NCI-H1930 (cell line): Measurements from ENCODE around the gene KLF13.

Experiments
- DNase-seq, 2 experiments: peaks; one replicate each; lab custom pipeline; 2025; lab: John Stamatoyannopoulos, UW

Gene KLF13

GRCh38 chr15:31381801-31382712, 55.4 kb downstream of the KLF13 start:
- DNase-seq: no peak

GRCh38 chr15:31382713-31383045, 56.0 kb downstream of the KLF13 start:
- DNase-seq: no peak

GRCh38 chr15:31383139-31383538, 56.5 kb downstream of the KLF13 start:
- no peak for DNase-seq

GRCh38 chr15:31384568-31384967, 57.9 kb downstream of the KLF13 start:
- DNase-seq: no peak

GRCh38 chr15:31385736-31386135, 59.1 kb downstream of the KLF13 start:
- DNase-seq: no peak

GRCh38 chr15:31387092-31387478, 60.5 kb downstream of the KLF13 start:
- no peak for DNase-seq

GRCh38 chr15:31387479-31388118, 61.0 kb downstream of the KLF13 start:
- DNase-seq: no peak

- DNase-seq: no peak
Measured at GRCh38 chr15:31389576-31389975, 62.9 kb downstream of the KLF13 start.

- DNase-seq: no peak
Measured at GRCh38 chr15:31390029-31390428, 63.4 kb downstream of the KLF13 start.

- DNase-seq: no peak
Measured at GRCh38 chr15:31390777-31391486, 64.3 kb downstream of the KLF13 start.

GRCh38 chr15:31391687-31392671, 65.3 kb downstream of the KLF13 start:
- DNase-seq: peak; percentile 4 to 8

- no peak for DNase-seq
Measured at GRCh38 chr15:31392761-31393401, 66.2 kb downstream of the KLF13 start.

GRCh38 chr15:31393444-31394091, 66.9 kb downstream of the KLF13 start:
- DNase-seq: no peak

GRCh38 chr15:31396881-31397560, 70.4 kb downstream of the KLF13 start:
- DNase-seq: peak; percentile 60 to 70

GRCh38 chr15:31397851-31398661, 71.4 kb downstream of the KLF13 start:
- no peak for DNase-seq

GRCh38 chr15:31398677-31399301, 72.2 kb downstream of the KLF13 start:
- DNase-seq: no peak

- no peak for DNase-seq
Measured at GRCh38 chr15:31399544-31400171, 73.0 kb downstream of the KLF13 start.
